GM18511 (cell line): ENCODE results near the gene ELF2.
"Not testable (repeated sequence)": the region's sequence is repeated elsewhere in the genome, so short reads cannot be mapped to it uniquely, and the experiment has no call there.

ENCODE experiments used
- ATAC-seq: cut with Tn5 transposase; IDR thresholded peaks from one replicate; pipeline ENCODE4 v1.9.1; 2021; ENCODE audit warnings: mild to moderate bottlenecking, moderate library complexity; ENCODE audit not compliant: unreplicated experiment

Gene ELF2

DNA sequence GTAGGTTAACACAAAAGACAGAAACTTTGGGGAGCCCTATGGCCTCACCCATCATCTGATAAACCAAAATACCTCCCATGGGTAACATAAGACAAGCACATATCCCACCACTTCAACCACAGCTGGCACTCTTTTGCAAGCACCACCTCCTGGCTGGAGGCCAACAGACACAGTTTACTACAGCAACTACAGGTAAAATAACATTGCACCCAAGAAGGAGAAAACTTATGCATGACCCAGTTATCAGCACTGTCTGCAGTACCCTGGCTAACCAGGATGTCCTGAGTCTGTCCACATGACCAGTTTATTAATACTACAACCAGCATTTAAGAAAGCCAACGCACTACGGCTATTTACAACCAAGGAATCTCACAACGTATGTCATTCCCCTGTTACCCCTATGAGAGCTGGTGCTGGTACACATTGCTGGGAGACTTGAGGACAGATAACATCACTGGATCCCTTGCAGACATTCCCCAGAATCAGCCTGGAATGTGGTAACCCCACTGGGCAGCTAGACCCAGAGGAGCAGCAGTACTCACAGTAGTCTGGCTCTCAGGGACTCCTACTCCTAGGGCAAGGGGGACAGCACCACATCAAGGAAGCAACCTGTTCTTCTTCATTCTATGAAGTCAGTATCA lies 32.0 kb downstream of the ELF2 start:
- ATAC-seq = no peak

DNA sequence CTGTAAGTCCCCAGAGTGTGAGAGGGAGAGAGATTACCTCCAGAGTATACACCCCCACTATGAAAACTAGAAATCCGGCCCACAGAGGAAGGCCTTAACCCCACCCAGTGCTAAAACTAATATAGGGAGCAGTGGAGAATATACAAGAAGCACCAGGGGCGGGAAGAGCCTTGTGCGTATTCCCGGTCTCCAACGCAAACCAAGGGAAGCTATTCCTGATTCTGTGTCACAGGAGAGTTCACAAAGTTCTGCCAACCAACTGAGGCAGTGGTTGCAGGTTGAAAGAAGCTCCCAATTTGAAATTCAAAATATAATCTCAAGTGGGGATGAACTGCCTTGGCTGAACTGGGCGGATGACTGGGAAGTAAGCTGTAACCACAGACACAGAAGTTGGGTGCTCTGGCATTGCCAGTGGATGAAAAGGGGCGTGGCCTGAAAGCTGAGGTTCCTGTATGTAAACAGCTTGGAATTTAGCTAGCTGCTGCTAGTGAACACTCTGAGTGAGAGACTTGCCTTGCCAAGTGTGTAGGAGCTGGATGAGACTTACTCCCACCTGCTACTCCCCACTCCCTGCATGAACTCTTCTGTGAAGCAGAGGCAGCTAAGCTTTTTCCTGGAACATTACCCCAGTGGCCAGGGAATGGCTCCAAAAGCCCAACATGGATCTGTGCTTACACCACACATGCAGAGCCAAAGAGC lies 32.7 kb downstream of the ELF2 start:
- no peak for ATAC-seq

DNA sequence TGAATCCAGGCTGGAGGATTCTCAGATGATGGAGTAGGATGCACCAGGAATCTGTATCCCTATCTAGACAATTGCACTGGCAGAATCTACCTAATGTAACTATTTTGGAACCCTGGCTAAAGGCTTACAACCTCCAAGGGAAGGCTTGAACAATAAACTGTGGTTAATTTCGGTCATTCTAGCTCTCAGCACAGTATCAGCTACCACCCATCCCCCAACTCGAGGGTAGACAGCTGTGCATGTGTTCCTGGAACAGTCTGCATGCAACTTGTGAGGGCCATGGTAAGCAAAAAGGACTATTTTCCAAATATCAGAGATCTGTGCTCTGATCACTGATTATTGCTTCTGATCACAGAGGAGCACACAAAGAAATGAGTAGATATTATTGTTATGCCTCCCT lies 34.0 kb downstream of the ELF2 start:
- ATAC-seq = no peak

DNA sequence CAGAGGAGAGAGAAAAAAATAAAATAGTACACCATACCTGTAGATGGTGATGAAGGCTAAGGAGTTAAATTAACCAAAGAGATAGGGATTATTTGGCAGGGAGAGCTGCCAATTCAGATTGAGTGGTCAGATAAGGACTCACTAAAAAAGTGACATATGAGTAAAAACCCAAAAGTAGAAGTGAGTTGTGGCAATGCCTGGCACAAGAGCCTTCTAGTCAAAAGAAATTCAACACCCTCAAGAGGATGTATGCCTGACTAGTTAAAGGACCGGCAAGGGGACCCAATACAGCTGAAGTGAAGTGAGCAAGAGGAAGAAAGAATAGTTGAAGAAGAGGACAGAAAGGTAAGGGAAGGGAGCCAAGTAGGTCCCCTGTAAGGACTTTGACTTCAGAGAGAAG lies 34.9 kb downstream of the ELF2 start:
- ATAC-seq = peak; percentile 86

- no peak for ATAC-seq
Measured at GRCh38 chr4:139137763-139138162, 39.3 kb downstream of the ELF2 start.

DNA sequence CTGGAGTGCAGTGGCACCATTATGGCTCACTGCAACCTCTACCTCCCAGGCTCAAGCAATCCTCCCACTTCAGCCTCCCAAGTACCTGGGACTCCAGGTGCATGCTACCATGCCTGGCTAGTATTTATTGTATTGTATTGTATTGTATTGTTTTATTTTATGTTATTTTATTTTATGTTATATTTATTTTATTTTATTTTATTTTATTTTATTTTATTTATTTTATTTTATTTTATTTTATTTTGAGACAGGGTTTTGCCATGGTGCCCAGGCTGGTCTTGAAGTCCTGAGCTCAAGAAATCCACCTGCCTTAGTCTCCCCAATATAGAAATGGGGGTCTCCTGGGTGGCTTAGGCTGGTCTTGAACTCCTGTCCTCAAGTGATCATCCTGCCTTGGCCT lies 42.6 kb downstream of the ELF2 start:
- ATAC-seq = no peak

GRCh38 chr4:139131209-139131870 lies 45.7 kb downstream of the ELF2 start:
- ATAC-seq = no peak

DNA sequence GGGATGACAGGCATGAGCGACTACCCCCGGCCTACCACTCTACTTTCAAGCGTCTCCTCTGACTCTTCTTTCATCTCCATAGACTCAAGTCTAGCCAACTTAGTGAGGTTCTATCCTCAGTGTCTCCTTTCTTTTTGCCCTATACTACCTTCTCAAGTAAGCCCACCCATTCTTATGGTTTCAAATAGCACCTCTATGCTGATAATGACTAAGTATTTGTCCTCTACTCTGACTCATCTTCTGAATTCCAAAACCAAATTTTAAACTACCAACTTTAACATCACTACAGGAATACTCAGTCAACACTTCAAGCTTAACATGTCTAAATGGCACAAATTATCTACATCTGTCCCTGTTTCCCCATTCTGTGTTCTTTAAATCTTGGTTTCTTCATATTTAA lies 47.8 kb downstream of the ELF2 start:
- no peak for ATAC-seq

GRCh38 chr4:139126898-139127297 lies 50.1 kb downstream of the ELF2 start:
- no peak for ATAC-seq

GRCh38 chr4:139123910-139124309 lies 53.1 kb downstream of the ELF2 start:
- no peak for ATAC-seq

DNA sequence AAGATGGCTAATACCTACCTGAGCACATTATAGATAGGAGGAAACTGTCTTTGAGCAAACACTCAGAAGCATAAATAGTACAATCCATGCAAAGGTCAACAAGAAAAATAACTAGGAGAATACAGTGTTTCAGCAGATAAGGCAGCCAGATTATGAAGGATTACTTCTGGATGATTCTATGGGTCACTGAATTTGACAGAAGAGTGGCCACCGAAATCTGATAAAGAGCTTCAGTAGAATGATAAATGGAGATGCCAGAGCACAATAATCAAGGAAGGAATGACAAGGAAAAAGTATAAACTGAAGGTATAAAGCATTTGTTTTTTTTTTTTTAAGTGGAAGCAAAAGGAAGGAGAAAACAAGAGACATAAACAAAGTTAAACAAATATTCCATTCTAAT lies 58.7 kb downstream of the ELF2 start:
- no peak for ATAC-seq

GRCh38 chr4:139115226-139115625 lies 61.8 kb downstream of the ELF2 start:
- ATAC-seq = no peak

GRCh38 chr4:139114795-139115194 lies 62.2 kb downstream of the ELF2 start:
- not testable (repeated sequence) for ATAC-seq

GRCh38 chr4:139112650-139113049 lies 64.4 kb downstream of the ELF2 start:
- ATAC-seq = no peak

GRCh38 chr4:139108567-139109128 lies 68.4 kb downstream of the ELF2 start:
- ATAC-seq = no peak

DNA sequence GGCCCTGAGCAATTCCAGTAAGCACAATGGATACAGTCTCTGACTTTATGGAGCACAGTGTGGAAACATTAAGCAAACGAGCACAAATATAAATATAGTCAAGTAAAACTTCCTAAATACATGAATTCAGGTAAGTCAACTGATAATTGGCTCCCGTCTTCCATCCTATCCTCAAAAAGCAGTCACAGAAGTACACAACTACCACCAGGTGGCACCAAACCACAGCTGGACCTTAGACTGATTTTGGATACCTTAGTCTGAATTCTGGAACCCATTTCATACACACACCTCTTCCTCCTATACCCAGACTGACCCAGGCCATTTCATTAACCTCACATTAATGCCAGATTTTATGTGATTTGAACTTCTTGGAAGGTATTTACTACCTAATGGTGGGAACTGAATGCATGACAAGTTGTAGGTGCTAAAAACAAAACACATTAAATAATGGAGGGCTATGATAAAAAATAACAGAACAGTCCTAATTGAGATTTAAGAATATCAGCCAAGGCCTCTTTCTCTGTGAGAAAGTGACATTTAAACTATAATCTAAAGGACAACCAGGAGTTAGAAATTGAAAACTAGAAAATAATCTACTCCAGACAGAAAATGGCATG lies 77.5 kb downstream of the ELF2 start:
- ATAC-seq = peak; percentile 91

GRCh38 chr4:139092271-139092670 lies 84.7 kb downstream of the ELF2 start:
- no peak for ATAC-seq

DNA sequence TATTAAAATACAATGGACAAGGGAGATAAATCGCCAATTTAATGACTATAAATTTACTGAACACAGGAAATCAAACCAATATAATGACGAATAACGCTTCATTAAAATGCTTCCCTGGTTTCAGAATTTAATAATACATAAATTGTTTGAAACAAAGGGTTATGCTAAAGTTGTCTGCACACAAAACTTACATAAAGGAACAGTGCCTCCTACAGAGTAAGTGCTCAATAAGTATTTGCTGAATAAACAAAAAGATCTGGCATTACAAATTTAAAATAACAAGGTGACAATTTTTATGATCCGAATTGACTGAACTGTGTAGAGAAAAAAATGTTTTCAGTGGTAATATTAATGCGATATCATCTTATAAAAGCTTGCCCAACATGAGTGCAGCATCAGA lies 91.9 kb downstream of the ELF2 start:
- no peak for ATAC-seq

DNA sequence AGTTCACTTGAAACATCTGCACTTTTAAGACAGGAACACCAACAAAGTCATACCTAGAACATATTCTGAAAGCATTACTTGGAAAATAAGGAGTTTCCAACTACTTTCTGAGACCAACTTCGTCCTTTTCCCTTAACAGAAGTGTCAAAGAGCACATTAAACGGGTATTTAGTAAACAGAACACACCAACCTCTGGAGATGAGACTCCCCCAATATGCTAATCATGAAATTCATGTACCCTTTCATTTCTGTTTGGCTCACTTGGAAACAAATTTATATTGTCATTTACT lies 92.3 kb downstream of the ELF2 start:
- no peak for ATAC-seq

DNA sequence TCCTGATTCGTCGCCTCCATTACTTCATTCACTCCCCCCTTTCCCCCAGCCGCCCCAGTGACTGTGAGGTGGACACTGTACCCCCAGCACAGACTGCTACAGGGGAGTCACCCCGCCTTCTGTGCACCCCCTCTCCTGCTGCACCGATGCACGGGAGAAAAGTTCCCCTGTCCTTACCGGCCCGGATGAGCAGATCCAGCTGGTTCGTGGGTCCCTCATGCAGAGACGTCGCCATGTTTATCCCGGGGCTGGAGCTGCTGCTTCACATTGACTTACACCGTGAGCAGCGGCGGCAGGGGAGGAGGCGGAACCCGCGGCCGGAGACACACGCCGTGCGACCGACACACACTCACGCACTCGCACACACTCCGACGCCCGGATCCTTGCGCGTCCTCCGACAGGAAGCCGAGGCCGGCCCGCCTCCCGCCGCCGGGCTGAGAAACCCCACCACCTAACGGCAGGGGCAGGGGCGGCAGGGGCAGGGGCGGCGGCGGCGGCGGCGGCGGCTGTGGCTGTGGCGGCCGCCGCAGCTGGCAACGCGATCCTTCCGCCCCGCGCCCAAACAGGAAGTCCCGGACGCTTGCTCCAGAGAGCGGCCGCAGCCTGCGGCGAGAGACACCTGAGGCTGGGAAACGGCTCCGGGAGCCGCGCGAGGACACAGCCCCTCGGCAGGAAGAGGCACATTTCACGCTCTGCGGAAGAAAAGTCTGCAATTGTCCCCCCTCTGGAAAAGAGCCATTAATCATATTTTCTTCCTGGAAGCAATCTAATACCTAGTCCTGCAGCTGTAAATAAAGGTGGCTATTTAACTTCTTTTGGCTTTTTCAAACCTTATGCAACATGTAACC lies 92.8 kb downstream of the ELF2 start:
- ATAC-seq = peak; percentile 65

DNA sequence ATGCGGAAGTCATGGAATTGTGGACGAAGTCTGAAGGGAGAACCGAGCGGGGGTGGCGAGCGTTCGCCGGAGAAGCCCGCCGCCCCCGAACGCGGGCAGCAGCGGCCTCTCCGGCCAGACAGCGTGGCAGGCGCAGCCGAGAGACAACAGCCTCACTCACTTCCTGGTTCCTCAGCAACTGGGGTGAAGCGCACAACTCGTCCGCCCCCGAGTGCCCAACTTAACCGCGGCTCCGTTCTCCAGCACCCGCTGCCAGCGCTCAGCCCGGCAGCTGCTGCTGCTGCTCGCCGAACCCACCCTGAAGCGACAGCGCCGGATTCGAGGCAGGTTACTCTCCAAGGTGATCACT lies 93.4 kb downstream of the ELF2 start:
- ATAC-seq = peak; percentile 40
